Epidermal melanocyte (primary cell): ENCODE measurements around the gene OR6Y1.

Source experiments
- DNase-seq: peaks from one replicate; pipeline ENCODE4 v3.0.0; 2011; ENCODE audit warnings: low spot score; ENCODE audit not compliant: insufficient read length

Gene OR6Y1

DNA sequence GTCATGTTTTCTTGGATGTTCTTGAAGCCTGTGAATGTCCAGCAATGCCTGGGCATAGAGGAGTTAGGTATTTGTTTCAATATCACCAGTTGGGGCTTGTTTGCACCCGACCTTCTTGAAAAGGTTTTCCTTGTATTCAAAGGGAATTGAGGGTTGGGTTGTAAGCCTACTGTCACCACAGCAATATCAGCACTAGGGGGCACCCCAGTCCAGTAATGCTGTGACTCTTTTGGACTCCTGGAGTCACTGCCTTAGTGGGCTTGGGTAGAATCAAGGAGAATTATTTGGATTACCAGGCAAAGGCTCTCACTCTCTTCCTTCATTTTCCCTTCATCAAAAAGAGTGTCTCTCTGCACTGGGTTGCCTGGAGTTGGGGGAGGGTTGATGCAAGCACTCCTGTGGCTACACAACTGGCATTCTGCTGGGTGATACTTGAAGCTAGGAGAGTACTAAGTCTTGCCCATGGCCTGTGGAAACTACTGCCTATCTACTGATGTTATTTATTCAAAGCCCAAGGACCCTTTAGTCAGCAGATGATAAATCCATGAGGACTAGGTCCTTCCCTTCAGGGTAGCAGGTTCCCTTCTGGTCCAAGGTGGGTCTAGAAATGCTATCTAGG, 47.7 kb downstream of the OR6Y1 start:
- DNase-seq, result no peak

GRCh38 chr1:158496374-158496773, 57.8 kb downstream of the OR6Y1 start:
- DNase-seq, result no peak

DNA sequence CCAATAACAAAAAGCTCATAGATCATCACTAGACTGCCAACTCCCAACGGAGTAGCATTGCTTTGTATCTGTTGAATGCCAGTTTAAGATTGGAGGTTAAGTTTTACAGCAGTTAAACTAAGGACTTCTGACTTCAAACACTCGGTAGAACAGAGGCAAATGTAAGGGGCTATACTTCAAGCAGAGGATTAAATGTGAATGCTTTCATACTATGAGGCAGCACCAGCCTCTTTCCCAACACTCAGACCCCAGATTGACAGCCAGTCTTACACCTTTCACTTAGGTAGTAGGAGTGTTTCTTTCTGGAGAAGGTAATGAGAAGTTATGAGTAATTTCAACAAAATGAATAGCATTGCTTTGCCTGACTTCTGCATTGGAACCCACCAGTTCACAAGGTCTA, 59.4 kb downstream of the OR6Y1 start:
- no peak for DNase-seq
